Muscle of back (tissue), 11 donors: ENCODE data around the gene FSTL4. TPM values are rescaled to one million over a fixed set of nuclear protein-coding genes. Genes with fewer than 3 reads are reported as not detected.

Source experiments
- DNase-seq, 3 donors: peaks; one replicate each; pipeline versions ENCODE4 v3.0.0 to v3.0.0-alpha.2; 2013
- polyA plus RNA-seq, 10 donors: library from polyadenylated mRNA; unstranded; fragments of 120-200 nt; gene quantifications; one replicate each; pipeline ENCODE4 v1.2.1, GENCODE V29; 2013; ENCODE audit not compliant: insufficient read length in 10 of 10

The FSTL4 gene
- polyA plus RNA-seq, 10 donors, result 0.76 to 3.9 (median 2.0) TPM

GRCh38 chr5:133344266-133344665, 268.1 kb downstream of the FSTL4 start:
- DNase-seq, result no peak

DNA sequence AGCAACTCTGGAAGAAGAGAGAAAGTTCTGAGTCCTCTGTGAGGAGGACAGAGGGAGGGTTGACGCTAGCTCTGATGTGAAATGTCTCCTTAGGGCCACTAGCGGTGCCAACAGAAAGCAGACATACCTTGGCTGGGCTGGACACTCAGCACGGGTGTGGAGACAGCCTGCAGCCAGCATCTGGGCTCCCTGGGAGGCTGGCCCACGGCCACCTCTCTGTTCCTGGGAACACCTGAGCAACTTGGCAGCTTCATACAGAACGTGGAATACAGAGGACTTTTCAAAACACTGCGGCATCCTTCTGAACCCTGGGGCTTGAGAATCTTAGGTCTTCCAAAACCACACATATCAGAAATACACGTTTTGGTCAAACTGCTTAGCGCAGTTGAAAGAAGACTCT, 269.1 kb downstream of the FSTL4 start:
- no peak for DNase-seq

DNA sequence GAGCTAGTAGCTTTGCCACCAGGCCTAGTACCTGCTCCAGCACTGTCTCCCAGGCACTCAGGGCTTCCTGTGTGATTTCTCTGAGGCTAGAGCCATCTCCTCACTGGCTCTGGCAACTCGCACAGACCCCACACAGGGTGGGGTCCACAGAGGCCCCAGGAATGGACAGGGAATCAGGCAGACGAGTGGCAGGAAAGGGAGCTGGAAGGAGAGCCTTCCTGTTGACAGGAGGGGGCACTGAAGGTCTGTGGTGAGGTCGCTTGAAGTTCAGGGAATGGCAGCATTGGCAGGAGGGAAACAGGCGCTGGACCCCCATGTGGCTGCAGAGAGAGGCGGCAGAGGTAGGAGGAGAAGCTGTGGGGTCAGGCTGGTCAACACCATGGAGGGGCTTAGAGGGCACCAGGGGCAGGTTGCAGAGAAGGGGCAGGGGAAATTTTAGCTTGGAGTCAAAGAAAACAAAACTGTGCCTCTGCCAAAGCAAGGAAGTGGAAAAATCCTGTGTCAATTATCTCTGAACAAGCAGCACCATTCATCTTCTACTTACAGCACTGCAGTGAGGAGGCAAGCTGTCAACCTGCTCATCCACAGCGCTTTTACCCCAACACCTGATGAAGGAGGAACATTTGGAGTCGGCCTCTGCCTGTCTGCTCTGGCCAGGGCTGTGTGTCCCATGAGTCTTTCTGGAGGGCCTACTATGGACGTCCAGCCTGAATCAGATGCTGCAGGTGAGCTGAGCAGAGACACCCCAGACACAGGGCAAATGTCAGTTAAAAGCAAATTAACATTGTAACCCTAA, 270.2 kb downstream of the FSTL4 start:
- no peak for DNase-seq

GRCh38 chr5:133341296-133341695, 271.0 kb downstream of the FSTL4 start:
- no peak for DNase-seq

- no peak for DNase-seq
Measured at GRCh38 chr5:133340822-133341221, 271.5 kb downstream of the FSTL4 start.

GRCh38 chr5:133340002-133340755, 272.2 kb downstream of the FSTL4 start:
- no peak for DNase-seq

GRCh38 chr5:133338504-133339355, 273.6 kb downstream of the FSTL4 start:
- no peak for DNase-seq

DNA sequence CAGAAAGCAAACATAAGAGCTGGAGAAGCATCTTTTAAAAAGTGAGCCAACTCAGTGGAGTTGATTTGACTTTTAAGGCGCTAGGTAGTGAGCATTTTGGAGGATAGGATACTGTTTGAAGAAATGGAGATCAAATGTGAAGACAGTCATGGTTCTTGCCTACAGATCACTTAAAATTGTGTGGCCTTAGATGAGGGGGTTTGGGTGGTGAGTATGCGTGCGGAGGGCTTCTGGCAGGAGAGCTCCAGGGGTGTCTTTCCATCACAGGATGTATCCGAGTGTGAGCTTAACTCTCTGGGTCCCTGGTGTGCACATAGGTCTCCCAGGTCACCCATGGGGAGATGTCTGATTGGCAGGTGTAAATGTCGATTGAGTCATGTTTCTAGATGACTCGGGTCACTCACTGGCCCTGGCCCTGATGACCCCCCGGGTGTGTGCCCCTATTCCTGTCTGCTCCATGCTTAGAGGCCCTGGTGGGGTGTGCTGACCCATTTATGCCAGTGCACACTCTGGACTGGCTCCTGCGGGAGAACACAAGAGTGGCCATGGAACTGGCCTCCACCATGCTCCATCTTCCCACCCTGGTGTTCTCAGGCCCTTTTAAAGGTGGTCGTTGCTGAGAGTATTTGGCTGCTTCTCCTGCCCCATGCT, 274.4 kb downstream of the FSTL4 start:
- DNase-seq, result no peak

GRCh38 chr5:133336969-133337410, 275.4 kb downstream of the FSTL4 start:
- DNase-seq, result no peak

- DNase-seq, result no peak
Measured at GRCh38 chr5:133336121-133336968, 276.0 kb downstream of the FSTL4 start.

- DNase-seq, result no peak
Measured at GRCh38 chr5:133334796-133335639, 277.3 kb downstream of the FSTL4 start.

GRCh38 chr5:133333326-133334150, 278.8 kb downstream of the FSTL4 start:
- DNase-seq, result no peak

GRCh38 chr5:133332439-133333024, 279.8 kb downstream of the FSTL4 start:
- no peak for DNase-seq

DNA sequence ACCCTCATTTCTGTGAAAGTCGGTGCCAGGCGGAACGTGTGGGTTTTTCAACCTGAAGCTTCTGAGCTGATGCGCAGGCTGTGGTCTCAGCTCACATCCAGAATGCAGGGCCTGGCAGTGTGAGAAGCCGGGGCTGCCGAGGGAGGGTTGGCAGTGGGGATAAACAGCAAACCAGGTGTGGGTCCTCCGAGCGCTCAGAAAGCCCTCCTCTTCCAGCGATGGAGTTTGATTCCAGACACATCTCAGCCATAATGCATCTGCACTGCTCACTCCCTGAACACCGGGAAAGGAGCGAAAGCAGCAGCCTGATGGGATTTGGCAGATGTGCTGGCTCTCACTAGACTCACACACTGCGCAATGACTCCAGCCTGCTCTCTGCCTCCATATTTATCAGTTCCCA, 280.4 kb downstream of the FSTL4 start:
- peak; percentile 6 to 65 (median 20) for DNase-seq

- DNase-seq, result no peak
Measured at GRCh38 chr5:133330956-133331355, 281.4 kb downstream of the FSTL4 start.

DNA sequence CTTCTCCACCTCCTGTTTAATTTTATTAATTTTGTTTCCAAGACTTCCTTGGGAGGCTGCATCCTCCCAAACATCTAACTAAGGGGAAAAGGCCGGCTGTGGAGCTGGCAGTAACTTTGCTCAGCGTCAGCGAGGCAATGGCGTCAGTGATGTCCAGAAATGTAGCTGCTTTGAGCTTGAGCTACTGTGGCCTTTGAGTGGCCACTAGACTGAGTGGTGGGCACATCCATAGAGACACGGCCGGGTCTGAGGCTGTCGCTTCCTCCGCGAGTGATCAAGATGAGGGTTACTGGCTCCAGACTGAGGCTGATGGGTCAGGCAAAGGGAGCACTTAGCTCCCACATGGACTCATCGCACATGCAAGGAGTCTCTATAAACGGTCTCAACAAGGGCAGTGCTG, 283.5 kb downstream of the FSTL4 start:
- DNase-seq, result no peak

GRCh38 chr5:133327946-133328401, 284.4 kb downstream of the FSTL4 start:
- DNase-seq, result no peak

- no peak for DNase-seq
Measured at GRCh38 chr5:133326361-133326760, 286.0 kb downstream of the FSTL4 start.
